SH-SY5Y (cell line): ENCODE results near the gene LTBP2.

Experiments used
- GATA2 ChIP-seq: IDR thresholded peaks from 2 replicates; pipeline ENCODE4 v1.6.1; 2011; ENCODE audit warnings: mild to moderate bottlenecking, low read depth, low read length
- GATA3 ChIP-seq: IDR thresholded peaks from 2 replicates; pipeline ENCODE4 v1.6.1; 2011; ENCODE audit warnings: low read depth, mild to moderate bottlenecking, low read length, moderate library complexity

LTBP2 gene

GRCh38 chr14:74558655-74559054 lies 53.4 kb downstream of the LTBP2 start:
- TF ChIP-seq GATA2 = no peak
- TF ChIP-seq GATA3 = no peak

- TF ChIP-seq GATA3 (no peak), GATA2 (no peak)
Observed at GRCh38 chr14:74557691-74558090, 54.3 kb downstream of the LTBP2 start.

- TF ChIP-seq GATA2 = no peak
- TF ChIP-seq GATA3 = no peak
Observed at GRCh38 chr14:74555476-74556050, 56.5 kb downstream of the LTBP2 start.

GRCh38 chr14:74554742-74555362 lies 57.2 kb downstream of the LTBP2 start:
- TF ChIP-seq GATA2 = no peak
- no peak for TF ChIP-seq GATA3

- TF ChIP-seq GATA3 = no peak
- TF ChIP-seq GATA2 = no peak
Observed at GRCh38 chr14:74552623-74553022, 59.4 kb downstream of the LTBP2 start.

- TF ChIP-seq GATA2 (no peak), GATA3 (no peak)
Observed at GRCh38 chr14:74551431-74552371, 60.3 kb downstream of the LTBP2 start.

GRCh38 chr14:74551001-74551400 lies 61.0 kb downstream of the LTBP2 start:
- TF ChIP-seq GATA2 (no peak), GATA3 (no peak)

- TF ChIP-seq GATA3 (no peak), GATA2 (no peak)
Observed at GRCh38 chr14:74550071-74550470, 62.0 kb downstream of the LTBP2 start.

GRCh38 chr14:74549588-74549987 lies 62.4 kb downstream of the LTBP2 start:
- TF ChIP-seq GATA3 (no peak), GATA2 (0 out of 2 replicates have a peak, but pooled peaks have one; percentile 7)

- TF ChIP-seq GATA2 (no peak), GATA3 (no peak)
Observed at GRCh38 chr14:74548881-74549280, 63.2 kb downstream of the LTBP2 start.

GRCh38 chr14:74547331-74547927 lies 64.6 kb downstream of the LTBP2 start:
- TF ChIP-seq GATA2 = no peak
- no peak for TF ChIP-seq GATA3

- TF ChIP-seq GATA3 (no peak), GATA2 (no peak)
Observed at GRCh38 chr14:74546416-74546815, 65.6 kb downstream of the LTBP2 start.

GRCh38 chr14:74545386-74545785 lies 66.7 kb downstream of the LTBP2 start:
- TF ChIP-seq GATA3 = no peak
- TF ChIP-seq GATA2 = no peak

- TF ChIP-seq GATA3 = no peak
- TF ChIP-seq GATA2 = no peak
Observed at GRCh38 chr14:74543771-74544438, 68.1 kb downstream of the LTBP2 start.
